Measurements from ENCODE around the gene HMX2. TPM values are rescaled to one million over a fixed set of nuclear protein-coding genes. Genes with fewer than 3 reads are reported as not detected.

The HMX2 gene
- total and polyA plus RNA-seq, 2 of the 8 experiments (the other 6 are each of a cell fraction or from before 2014, with no cell fraction given), result 2.0 to 2.7 TPM

GRCh38 chr10:123101872-123102271 is 46.1 kb upstream of the HMX2 start:
- Histone ChIP-seq H3K4me3 (ENCODE audit: extremely low read depth in 1 of 4, insufficient read depth in 2 of 4, low read depth in 3 of 4, low read length in 4 of 4) (no peak overlapping the region), H3K79me1 (ENCODE audit: low read depth, low read length) (no peaks in the 10 kb centered on the region), H4K20me1 (replicated peaks in 1 of 2; ENCODE audit: control insufficient read depth in 1 of 2, insufficient read depth in 2 of 2, low read length in 2 of 2) (no peaks in the 10 kb centered on the region), H2BK15ac (ENCODE audit: low read length) (no peak overlapping the region), H4K5ac (ENCODE audit: insufficient read length, low read depth, low read length) (no peak overlapping the region), H4K91ac (replicated peaks; ENCODE audit: insufficient read length, low read length) (peak overlapping the region; percentile 91), H3K27me3 (replicated peaks in 1 of 4; ENCODE audit: control insufficient read depth in 3 of 4, extremely low read depth in 1 of 4, insufficient read depth in 3 of 4, low read length in 3 of 4) (no peaks in the 10 kb centered on the region), H3K23me2 (ENCODE audit: low read depth, low read length) (no peaks in the 10 kb centered on the region), H3K27ac (ENCODE audit: low read depth, low read length) (no peak overlapping the region), H3K23ac (ENCODE audit: insufficient read length) (no peak overlapping the region), H2BK12ac (ENCODE audit: low read depth, low read length) (peak overlapping the region; percentile 13; the same call in 1 of the 2 replicates), H3K36me3 (ENCODE audit: control insufficient read depth in 2 of 4, insufficient read depth in 4 of 4, low read length in 3 of 4) (no peaks in the 10 kb centered on the region), H3K4me1 (replicated peaks in 1 of 4; ENCODE audit: control insufficient read depth in 3 of 4, insufficient read depth in 4 of 4, low read length in 3 of 4) (peaks cover 0 to 4% (median 2%) of the 10 kb centered on the region in 4 experiments; a peak in 3 of 7 replicates), H2AK5ac (ENCODE audit: low read depth, low read length) (no peak overlapping the region), H2AFZ (ENCODE audit: low read length) (no peak overlapping the region), H3K79me2 (ENCODE audit: control insufficient read depth in 1 of 2, insufficient read depth in 2 of 2, low read length in 2 of 2) (no peaks in the 10 kb centered on the region), H3K4me2 (ENCODE audit: insufficient read depth in 1 of 2, low read depth in 2 of 2, low read length in 2 of 2) (no peak overlapping the region), H3K14ac (ENCODE audit: insufficient read length) (no peak overlapping the region), H4K8ac (ENCODE audit: extremely low read depth, insufficient read depth, low read length) (no peak overlapping the region), H3K56ac (replicated peaks; ENCODE audit: insufficient read length, low read depth, low read length) (no peak overlapping the region), H3K18ac (ENCODE audit: extremely low read depth, low read length) (no peak overlapping the region), H2BK5ac (ENCODE audit: low read depth, low read length) (peak overlapping the region; percentile 20; the same call in 1 of the 2 replicates), H3K4ac (replicated peaks; ENCODE audit: insufficient read length, low read depth, low read length) (no peak overlapping the region), H3K9me3 (ENCODE audit: insufficient read depth in 2 of 2, low read depth in 1 of 2, low read length in 1 of 2) (no peaks in the 10 kb centered on the region), H2BK20ac (ENCODE audit: low read length) (no peak overlapping the region), H2BK120ac (replicated peaks; ENCODE audit: low read depth, low read length) (no peak overlapping the region), H3K9ac (replicated peaks in 1 of 4; ENCODE audit: extremely low read depth in 1 of 4, low read depth in 3 of 4, low read length in 3 of 4) (no peak overlapping the region)
- no peak for DNase-seq (ENCODE audit: low read depth in 1 of 2, low spot score in 2 of 2)
- ChIA-PET POLR2A (ENCODE audit: partially characterized antibody) (no interaction called here), CTCF (ENCODE audit: partially characterized antibody) (interaction anchor here (0.9 to 1.6 kb wide), 4 partner anchors 13 to 56 kb away, joined by 3 to 7 read pairs (median 4); no protein-coding TSS in a partner anchor)
- whole genome bisulfite sequencing, 2 experiments (ENCODE audit: extremely low coverage in 1 of 2, insufficient coverage in 1 of 2, insufficient read length in 1 of 2, insufficient replicate concordance in 2 of 2, low coverage in 1 of 2, low lambda C conversion rate in 2 of 2, missing lambda C conversion rate in 1 of 2), result 86% methylated on average over 9 of the region's 9 CpGs; no CpG with 5 or more reads in 1 of the 2 experiments
- FAIRE-seq, result no peak
- no peak for TF ChIP-seq GTF2F1 (IDR thresholded peaks at IDR 0.05; ENCODE audit: borderline replicate concordance, low read depth, low read length)
- TF ChIP-seq SIRT6 (IDR thresholded peaks at IDR 0.05; ENCODE audit: low read length), result no peak
